DMS153 treated with DMSO at 0.1 percent for 48 hours (cell line): ENCODE measurements around the gene DNAL1.
"Not testable (repeated sequence)": the region's sequence is repeated elsewhere in the genome, so short reads cannot be mapped to it uniquely, and the experiment has no call there.

ENCODE experiments used
- DNase-seq: peaks from one replicate; lab custom pipeline; 2025; ENCODE audit not compliant: unreplicated experiment; lab: John Stamatoyannopoulos, UW

The DNAL1 gene

DNA sequence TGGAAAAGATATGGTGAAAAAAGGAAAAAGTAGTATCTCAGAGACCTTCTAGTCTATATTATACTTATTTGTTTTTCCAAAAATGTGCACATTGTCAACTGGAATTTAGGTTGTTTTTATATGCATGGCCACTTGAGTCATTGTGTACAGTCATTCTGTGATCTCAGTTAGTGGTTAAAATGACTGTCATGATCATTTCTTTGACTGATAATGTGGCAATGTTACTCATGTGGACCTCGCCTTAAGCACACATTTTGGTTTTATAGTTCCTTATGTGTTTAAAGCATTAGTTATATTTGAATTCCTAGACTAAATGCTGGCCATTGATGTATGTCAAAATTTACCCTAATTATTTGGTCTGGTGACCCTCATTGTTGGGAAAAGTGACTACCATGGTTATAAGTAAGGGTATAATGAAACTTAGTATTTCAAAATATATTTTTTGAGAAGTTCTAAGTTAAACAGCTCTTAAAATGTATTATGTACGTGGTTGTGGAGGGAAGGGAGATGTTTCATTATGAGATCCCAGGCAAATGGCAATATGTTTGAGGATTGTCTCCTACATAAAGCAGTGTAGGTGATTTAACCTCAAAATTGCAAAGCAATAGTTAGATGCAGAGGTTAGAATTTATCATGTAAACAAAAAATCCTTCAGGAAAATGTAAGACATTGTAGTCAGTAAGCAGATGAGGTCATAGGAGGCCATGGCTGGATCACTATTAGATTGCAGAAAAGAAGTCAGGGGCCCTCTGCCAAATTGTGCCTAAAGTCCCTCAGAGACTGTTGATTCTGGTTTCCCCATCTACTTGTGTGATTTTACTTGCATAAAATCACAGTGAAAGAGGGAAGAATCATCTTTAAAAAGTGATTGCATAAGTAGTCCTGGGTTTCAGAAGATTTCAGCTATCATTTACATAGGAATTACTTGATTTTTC lies 51.9 kb downstream of the DNAL1 start:
- no peak for DNase-seq

DNA sequence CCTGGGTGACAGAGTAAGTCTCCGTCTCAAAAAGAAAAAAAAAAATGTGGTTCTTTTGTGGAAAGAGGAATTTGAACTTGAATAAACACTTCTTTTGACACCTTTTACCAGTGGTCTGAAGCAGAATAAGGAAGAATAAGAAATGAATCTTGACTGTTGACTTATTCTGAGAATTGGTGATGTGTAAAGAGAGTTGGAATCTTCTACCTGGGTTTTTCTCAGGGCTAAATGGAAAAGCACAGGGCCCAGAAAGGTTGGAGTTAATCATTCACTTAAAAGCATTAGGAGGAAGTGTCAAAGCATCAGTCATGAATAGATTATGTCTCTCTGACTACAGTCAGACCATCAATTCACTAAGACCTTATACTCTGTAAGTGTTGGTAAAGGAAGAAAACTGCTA lies 55.5 kb downstream of the DNAL1 start:
- no peak for DNase-seq

DNA sequence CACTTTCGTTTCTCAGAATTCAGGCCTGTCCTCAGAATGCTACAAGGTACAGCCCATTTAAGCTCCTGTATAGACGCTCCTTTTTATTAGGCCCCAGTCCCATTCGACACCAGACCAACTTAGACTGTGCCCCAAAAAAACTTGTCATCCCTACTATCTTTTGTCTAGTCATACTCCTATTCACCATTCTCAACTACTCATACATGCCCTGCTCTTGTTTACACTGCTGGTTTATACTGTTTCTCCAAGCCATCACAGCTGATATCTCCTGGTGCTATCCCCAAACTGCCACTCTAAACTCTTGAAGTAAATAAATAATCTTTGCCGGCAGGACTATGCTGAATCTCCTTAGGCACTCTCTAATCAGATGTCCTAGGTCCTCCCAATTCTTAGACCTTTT lies 63.3 kb downstream of the DNAL1 start:
- not testable (repeated sequence) for DNase-seq

DNA sequence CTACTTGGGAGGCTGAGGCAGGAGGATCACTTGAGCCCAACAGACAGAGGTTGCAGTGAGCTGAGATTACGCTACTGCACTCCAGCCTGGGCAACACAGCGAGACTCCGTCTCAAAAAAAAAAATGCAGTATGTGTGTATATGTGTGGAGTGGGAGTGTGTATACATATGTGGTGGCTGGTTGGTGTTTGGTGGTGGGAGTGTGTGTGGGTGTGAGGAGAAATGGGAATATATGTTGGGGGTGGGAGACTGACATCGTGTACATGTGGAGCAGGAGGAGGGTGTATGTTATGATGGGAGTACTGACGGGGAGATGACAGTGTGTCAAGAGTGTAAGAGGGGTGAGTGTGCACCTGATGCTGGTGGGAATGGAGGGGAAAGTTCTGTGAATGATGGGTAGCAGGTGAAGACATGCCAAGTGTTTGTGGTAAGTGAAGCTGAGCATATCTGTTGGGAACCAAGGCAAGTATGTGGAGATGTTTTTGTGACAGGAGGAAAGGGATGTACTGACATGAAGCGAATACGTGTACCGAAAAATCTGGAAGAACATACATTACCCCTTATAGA lies 65.2 kb downstream of the DNAL1 start:
- no peak for DNase-seq

DNA sequence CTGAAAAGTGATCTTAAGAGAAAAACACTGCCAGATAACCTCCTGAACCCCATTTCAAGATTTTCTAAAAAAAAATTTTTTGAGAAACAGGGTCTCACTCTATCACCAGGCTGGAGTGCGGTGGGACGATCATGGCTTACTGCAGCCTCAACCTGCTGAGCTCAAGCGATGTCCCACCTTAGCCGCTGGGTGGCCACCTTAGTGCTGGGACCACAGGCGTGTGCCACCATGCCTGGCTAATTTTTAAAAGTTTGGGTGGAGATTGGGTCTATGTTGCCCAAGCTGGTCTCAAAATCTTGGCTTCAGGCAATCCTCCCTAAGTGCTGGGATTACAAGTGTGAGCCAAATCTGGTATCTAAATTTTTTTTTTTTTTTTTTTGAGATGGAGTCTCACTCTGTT lies 66.0 kb downstream of the DNAL1 start:
- no peak for DNase-seq

DNA sequence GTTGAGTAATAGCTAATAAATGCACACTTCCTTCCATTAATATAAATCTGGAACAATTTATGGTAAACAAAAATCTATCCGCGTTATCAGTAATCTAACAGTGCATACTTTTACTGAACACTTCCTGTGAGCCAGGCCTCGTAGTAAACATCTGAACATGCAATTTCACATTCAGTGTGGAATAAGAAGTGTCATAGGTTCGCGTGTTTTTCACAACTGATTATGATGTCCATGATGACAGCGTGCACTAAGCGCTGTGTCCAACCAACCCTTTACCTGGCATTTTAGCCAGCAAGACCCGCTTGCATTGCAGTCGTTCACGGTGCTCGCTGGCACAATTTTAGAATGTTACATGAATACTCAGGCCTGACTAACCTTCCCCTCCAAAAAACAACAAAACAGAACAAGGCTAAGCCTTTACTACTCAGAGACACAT lies 67.3 kb downstream of the DNAL1 start:
- DNase-seq: no peak

DNA sequence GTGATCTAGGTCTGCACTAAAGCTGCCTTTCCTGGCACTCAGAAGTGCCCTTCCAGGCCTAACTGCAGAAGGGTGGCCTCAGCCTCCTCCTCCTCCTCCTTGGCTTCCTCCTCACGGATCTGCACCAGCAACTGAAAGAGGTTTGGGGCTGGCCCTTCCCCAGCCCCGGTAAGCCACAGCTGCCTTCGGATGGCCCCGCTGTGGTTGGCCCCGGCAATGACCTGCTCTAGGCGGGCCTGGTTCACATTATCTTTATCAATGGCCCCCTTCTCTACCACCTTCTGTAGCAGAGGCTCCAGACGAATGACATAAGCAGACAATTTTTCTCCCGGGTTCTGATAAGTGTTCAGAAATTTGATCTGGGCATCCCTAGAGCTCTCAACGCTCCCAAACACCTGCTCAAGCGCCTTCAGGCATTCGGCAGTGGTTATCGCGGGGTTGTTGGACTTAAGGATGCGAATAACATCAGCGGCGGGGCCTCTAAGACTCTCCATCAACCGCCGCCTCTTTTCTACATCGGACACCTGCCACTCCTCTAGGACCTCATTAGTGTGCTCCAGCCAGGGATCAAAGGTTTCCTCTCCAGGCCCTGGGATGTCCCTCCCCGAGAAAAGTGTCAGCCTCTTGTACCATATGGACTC lies 67.9 kb downstream of the DNAL1 start:
- no peak for DNase-seq

DNA sequence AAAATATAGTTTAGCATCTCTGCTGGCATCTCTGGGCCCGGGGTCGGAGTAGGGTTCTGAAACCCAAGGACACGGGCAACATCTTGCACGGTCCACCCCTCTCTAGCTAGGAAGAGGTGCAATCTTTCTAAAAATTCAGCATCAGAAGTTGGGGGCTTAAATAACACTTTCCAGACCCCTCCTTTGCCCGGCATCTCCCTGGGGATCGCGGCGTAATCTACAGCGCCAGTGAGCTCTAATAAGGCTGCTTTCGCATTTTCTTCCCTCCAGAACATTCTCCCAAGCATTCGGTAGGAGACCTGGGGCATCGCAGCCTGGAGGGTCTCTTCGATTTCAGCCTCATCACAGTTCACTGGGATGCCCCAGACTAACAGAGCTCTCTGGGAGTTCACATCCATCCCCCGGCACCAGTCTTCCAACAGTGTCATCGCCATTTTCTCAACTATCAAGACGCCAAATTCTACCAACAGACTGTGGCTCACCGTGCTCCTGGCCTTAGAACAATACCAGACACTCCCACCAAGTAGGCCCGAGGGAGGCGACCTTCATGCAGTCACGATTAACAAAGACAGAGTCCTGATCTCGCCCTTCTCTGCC lies 68.5 kb downstream of the DNAL1 start:
- no peak for DNase-seq

DNA sequence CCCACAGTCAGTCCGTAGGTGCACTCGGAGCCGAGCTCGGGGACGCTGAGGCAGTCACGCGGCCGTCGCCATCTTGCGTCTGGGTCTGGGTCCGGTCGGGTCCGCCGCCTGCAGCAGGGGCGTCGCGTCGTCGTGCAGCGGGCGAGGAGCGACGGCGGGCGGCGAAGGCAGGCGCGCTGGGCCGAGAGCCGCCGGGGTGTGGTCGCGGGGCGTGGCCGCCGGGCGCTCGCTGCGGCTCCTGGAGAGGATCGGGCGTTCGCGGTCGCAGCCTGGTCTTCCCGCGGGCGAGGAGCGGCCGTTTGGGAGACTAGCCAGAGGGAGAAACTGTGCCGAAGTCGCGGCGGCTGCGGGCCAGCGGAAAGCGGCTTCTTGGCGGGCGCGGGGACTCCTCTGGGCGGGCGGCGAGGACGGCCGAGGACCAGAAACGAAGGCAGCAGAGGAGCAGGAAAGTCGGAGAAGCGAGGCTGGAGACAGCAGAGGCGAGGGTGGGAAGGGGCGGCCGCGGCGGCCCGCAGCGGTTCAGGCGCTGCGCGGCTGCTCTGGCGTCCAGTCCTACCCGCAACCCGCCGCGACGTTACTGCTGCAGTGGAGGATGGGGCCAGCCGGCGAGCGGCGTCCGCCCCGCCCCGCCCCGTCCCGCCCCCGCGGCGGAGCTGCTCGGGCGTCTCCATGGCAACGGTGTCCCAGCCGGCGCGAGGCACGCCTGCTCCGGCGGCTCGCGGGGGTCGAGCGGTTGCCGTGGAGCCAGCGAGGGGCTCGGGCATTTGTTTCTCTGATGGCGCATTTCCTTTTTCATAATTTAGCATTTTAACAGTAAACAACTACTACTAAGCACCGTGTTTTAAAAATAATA lies 69.2 kb downstream of the DNAL1 start, which contains the start of gene PNMA1:
TSS of gene PNMA1 (minus strand) at position 582 of the 853 bp plus-strand sequence. CDS start 745 bp downstream, outside the sequence.
- peak; percentile 72 for DNase-seq

DNA sequence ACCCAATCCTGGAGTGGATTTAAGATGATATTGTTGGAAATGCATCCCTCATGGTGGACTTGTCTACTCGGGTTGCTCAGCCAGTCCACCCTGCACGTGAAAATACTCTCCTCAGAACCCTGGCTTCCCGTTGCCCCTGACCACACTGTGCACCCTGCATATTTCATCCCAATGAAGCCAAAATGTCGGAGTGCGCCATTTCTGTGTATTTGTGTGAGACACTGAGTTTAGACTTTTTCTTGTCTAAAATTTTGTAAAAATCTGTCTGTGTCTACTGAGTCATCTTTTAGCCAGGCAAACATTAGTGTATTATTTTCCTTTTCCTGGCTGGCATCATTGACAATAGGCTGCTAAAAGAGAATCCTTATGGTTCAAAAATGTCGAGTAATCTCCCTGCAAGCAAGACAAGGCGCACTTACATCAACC lies 69.9 kb downstream of the DNAL1 start:
- no peak for DNase-seq

DNA sequence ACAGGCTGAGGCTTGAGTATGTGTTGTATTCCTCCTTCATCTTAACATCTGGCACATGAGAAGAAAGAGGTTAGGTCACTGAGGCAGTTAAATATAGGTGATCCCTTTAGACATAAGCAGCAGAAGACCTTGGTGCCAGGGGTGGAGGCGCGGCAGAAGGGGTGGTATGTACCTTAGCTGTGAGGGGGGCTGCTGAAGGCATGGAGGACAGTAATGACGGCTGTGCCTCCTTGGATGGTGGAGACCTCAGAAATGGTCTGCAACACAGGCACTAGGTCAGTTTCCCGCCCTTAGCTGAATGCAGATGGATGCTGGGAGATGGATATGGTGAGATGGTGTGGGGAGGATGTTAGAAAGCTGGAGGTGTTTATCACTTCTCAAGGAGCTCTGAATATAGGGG lies 70.9 kb downstream of the DNAL1 start:
- no peak for DNase-seq

DNA sequence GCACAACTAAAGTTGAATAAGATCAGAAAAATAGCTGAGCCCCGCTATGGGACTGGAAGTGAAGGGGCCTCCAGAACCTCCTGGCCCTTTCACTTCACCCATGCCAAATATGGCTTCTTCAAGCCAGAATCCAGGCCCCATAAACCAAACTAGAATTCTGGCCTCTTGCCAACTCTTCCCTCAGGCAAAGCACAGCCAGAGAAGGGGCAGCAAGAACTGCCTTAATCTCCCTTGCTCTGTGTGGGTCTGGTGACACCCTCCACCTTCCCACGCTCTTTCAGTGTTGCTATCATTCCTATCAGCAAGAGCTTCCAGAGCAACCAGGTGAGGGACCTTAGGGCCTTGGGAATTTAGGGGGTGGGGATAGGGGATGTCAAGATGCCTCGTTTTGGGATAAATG lies 72.5 kb downstream of the DNAL1 start:
- no peak for DNase-seq

DNA sequence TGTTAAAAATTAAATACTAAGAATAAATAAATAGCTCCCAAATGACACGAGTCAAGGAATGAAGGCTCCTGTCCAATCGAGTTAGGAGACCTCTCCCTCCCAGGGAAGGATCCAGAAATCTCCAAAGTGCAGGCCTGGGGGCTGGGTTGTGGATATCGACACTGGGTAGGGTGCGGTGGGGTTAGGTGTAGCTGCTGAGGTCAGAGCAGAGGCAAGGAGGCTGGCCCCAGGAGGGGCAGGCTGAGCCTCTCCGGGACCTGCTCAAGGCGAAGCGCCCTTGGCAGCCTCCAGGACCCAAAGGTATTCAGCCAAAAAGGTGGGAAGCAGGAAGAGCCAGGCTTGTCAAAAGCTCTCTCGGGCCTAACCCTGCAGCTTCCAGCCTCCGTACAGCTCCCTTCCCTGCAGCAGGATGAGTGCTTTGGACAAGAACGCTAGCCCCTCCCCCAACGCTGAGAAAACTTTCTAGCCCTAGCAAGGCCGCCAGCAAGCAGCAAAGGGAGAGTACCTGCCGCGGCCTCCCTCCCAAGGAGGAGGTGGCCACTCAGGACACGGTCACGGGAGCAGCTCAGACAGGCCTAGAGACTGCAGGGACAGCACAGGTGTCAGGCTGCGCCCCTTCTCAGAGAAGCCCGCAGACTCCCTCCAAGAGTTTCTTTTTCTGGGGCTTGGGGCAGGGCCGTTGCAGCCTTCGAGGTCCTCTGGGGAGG lies 73.1 kb downstream of the DNAL1 start:
- no peak for DNase-seq

DNA sequence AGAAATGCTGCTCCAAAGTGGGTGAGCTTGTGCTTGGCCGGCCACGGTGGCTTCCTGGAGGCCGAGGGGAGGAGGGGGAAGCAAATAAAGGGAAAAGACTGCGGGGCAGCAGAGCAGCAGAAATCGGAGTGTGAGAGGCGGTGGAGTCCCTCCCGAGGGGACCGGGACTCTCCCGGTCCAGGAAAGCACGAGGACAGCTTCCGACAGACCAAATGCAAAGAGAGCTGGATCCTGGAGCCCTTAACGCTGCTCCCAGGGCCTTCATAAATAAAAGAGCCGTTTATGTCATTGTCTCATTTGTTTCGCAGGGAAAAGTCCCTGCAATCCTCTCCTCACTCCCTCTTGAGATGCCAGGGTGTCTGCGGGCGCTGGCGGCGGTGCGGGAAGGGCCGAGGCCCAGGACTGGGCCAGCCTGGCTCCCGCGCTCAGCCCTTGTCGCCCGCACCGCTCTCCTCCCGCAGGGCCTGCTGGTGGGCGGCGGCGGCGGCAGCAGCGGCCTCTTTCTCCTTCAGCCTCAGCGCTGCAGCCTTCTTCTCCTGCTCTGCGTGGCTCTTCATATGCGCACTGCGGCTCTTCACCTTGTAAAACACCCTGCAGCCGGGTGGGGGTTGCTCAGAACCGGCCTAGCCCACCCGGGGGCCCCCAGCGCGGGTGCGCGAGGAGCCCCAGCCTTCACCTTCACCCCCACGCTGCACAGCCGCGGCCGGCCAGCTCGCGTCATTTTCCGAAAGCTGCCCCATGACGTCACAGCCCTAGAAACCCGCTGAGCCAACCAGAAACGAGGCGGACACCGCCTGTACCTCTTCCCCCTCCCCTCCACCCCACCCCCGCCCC lies 73.8 kb downstream of the DNAL1 start:
- no peak for DNase-seq

DNA sequence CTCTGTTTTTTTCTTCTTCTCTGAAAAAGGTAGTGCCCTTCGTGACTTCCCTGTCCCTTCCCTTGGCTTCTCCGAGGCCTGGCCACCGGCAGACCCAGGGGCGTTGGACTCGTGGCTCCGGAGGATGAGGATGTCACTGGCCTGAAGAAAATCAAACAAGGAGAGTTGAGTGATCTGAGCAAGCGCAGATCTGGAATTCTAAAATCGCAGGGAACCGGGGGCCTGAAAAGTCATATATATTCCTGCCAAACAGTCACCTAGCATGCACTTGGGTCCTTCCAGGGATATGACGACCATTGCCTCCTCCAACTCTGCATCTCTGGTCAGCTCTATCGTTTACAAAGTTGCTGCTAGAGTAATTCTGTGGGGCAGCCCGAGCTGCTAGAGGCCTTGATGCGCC lies 74.6 kb downstream of the DNAL1 start:
- no peak for DNase-seq

DNA sequence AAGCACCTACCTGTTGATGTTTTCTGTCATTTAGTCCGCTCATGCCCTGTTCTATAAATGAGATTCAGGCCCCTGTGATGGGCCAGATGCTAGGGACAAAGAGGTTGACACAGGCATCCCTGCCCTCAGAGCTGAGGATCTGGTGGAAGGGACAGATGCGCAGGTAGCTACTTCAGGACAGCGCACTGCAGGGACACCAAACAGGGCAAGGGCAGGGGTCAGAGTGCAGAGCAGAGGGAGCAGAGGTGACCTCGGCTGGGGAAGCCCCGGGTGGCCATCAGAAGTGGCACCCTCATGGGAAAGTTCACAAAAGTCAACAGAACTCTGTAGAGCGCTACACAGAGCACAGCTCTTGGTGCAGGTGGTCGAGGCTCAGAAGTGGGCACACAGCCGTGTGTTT lies 75.0 kb downstream of the DNAL1 start:
- no peak for DNase-seq

DNA sequence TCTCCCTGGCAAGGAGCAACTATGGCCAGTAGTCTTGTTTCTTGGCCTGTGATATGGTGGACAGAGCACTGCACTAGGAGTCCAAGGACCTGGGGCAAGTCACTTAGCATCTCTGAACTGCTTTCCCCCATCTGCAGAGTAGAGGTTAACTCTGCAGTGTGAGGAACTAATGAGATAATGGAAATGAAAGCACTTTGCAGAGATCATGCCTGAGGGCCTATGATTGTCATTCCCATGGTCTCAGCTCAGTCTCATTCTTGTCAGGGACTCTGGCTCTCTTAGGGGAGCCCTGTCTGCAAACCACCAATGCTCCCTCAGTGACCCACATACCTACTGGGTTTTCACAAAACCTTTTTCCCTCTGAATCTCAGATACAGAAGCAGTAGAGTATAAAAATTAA lies 75.8 kb downstream of the DNAL1 start:
- DNase-seq: no peak

DNA sequence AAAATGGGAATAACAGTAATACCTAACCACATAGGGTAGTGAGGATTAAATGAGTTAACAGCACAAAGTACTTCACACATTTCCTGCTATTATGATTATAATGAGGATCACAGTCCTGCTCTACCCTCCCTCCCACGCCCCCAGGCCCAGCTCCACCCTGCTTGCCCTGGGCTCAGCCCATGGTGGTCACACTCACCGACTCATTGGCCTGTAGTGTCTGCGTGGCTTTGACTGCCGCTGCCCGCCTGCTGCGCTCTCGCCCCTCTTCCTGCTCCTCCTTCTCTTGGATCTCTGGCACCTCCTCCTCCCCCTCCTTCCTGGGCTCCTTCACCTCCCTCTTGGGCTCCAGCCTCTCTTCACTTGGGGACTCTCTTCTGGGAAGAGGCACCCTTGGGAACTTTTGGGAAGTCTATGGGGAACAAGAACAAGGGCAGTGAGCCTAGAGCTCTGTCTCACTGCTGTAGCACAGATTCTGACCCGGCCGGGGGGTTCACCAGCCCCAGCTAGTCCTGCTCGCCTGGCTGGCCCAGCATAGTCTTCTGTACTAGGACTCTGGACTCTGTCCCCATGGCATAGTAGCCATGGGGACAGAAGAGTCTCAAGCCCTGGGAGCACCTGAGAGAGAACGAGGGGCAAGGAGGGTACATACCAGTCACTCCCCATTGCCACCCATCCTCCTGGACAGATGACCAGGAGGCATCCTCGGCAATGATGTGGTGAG lies 76.5 kb downstream of the DNAL1 start:
- no peak for DNase-seq
